Thyroid gland (tissue), 4 donors: ENCODE measurements around the gene VPS13C.

Source experiments
- POLR2A ChIP-seq, 2 donors: fragments of 450-650 bp; IDR thresholded peaks; one replicate each; pipeline ENCODE4 v1.6.1; 2017; ENCODE audit warnings: antibody characterized with exemption in 2 of 2, mild to moderate bottlenecking in 2 of 2, moderate library complexity in 1 of 2
- TF ChIP-seq, protein P1 (sequence below), 6 experiments: fragments of 200-600 bp in 3 of 6; fragments of 450-650 bp in 3 of 6; sonication (generic) in 3 of 6; IDR thresholded peaks; one replicate each; pipeline ENCODE4 v1.5.1; 2016 to 2019; ENCODE audit warnings: antibody characterized with exemption in 6 of 6, mild to moderate bottlenecking in 2 of 6, inconsistent platforms in 1 of 6, moderate library complexity in 1 of 6

- TF ChIP-seq, protein P1, sequence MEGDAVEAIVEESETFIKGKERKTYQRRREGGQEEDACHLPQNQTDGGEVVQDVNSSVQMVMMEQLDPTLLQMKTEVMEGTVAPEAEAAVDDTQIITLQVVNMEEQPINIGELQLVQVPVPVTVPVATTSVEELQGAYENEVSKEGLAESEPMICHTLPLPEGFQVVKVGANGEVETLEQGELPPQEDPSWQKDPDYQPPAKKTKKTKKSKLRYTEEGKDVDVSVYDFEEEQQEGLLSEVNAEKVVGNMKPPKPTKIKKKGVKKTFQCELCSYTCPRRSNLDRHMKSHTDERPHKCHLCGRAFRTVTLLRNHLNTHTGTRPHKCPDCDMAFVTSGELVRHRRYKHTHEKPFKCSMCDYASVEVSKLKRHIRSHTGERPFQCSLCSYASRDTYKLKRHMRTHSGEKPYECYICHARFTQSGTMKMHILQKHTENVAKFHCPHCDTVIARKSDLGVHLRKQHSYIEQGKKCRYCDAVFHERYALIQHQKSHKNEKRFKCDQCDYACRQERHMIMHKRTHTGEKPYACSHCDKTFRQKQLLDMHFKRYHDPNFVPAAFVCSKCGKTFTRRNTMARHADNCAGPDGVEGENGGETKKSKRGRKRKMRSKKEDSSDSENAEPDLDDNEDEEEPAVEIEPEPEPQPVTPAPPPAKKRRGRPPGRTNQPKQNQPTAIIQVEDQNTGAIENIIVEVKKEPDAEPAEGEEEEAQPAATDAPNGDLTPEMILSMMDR (IDR thresholded peaks at IDR 0.05): no peak
- no peak for TF ChIP-seq POLR2A (IDR thresholded peaks at IDR 0.05)
These were observed 228.0 kb downstream of the VPS13C start for GRCh38 chr15:61832223-61832622.
